ENCODE measurements around the gene MAB21L3.

DNA sequence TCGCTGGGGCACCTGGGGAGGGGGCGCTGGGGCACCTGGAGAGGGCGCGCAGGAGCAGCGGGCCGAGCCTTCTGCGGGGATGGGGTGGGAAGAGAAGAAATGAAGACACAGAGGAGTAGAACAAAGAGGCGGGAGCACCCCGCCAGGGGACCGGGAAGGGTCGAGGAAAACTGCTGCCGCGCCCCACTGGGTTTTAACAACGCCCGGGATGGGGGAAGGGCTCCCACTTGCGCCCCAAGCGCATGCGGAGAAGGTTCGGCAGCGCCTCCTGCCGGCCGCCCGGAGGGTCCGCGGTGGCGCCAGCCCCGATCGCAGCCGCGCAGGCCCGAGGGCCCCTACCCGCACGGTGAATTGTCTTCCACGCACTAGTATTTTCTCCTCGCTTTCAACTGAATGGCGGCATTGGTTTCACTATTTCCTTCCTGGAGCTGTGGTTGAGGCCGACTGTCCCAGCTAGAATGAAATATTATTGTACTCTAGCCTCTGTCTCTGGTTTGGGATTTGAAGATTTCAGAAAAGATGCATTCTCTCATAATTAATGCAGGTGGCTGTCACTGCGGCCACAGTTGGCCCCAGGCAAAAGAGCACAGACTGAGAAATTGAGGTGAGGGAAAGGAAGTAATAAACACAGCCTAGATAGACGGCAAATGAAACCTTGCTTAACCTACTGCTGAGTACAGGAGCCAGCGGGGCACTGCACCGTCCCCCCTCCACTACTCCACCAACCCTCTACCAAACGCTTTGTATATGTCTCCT is 57.3 kb downstream of the MAB21L3 start:
- TF ChIP-seq, protein P1, sequence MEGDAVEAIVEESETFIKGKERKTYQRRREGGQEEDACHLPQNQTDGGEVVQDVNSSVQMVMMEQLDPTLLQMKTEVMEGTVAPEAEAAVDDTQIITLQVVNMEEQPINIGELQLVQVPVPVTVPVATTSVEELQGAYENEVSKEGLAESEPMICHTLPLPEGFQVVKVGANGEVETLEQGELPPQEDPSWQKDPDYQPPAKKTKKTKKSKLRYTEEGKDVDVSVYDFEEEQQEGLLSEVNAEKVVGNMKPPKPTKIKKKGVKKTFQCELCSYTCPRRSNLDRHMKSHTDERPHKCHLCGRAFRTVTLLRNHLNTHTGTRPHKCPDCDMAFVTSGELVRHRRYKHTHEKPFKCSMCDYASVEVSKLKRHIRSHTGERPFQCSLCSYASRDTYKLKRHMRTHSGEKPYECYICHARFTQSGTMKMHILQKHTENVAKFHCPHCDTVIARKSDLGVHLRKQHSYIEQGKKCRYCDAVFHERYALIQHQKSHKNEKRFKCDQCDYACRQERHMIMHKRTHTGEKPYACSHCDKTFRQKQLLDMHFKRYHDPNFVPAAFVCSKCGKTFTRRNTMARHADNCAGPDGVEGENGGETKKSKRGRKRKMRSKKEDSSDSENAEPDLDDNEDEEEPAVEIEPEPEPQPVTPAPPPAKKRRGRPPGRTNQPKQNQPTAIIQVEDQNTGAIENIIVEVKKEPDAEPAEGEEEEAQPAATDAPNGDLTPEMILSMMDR (IDR thresholded peaks at IDR 0.05; ENCODE audit: low read depth, low read length, missing input control) = peak; percentile 91
- TF ChIP-seq, protein P2, sequence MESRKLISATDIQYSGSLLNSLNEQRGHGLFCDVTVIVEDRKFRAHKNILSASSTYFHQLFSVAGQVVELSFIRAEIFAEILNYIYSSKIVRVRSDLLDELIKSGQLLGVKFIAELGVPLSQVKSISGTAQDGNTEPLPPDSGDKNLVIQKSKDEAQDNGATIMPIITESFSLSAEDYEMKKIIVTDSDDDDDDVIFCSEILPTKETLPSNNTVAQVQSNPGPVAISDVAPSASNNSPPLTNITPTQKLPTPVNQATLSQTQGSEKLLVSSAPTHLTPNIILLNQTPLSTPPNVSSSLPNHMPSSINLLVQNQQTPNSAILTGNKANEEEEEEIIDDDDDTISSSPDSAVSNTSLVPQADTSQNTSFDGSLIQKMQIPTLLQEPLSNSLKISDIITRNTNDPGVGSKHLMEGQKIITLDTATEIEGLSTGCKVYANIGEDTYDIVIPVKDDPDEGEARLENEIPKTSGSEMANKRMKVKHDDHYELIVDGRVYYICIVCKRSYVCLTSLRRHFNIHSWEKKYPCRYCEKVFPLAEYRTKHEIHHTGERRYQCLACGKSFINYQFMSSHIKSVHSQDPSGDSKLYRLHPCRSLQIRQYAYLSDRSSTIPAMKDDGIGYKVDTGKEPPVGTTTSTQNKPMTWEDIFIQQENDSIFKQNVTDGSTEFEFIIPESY (IDR thresholded peaks at IDR 0.05) = no peak
- TF ChIP-seq REST (IDR thresholded peaks at IDR 0.05) = no peak
- no peak for TF ChIP-seq GABPA (IDR thresholded peaks at IDR 0.05 in 1 of 2, conservative IDR thresholded peaks at IDR 0.05 in 1 of 2)
- TF ChIP-seq, protein P3, sequence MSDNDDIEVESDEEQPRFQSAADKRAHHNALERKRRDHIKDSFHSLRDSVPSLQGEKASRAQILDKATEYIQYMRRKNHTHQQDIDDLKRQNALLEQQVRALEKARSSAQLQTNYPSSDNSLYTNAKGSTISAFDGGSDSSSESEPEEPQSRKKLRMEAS (IDR thresholded peaks at IDR 0.05) = no peak
- peak; percentile 83 to 85 for TF ChIP-seq RAD21 (IDR thresholded peaks at IDR 0.05)
- no peak for TF ChIP-seq JUND (IDR thresholded peaks at IDR 0.05)
- TF ChIP-seq TAF1 (conservative IDR thresholded peaks at IDR 0.05) = no peak
